GM18505 (cell line): Measurements from ENCODE around the gene PMIS2.

Experiments
- ATAC-seq: cut with Tn5 transposase; IDR thresholded peaks from one replicate; pipeline ENCODE4 v1.9.1; 2021; ENCODE audit not compliant: unreplicated experiment
- POLR2A ChIP-seq: IDR thresholded peaks from 4 replicates; pipeline ENCODE4 v1.6.1; 2011; ENCODE audit warnings: borderline replicate concordance; ENCODE audit not compliant: insufficient read depth, insufficient read length; ENCODE audit errors: extremely low read depth

Gene PMIS2

GRCh38 chr19:35549879-35550523 is 36.0 kb upstream of the PMIS2 start:
- no peak for ATAC-seq
- no peak for TF ChIP-seq POLR2A

- no peak for ATAC-seq
- TF ChIP-seq POLR2A = no peak
These were observed 34.7 kb upstream of the PMIS2 start for GRCh38 chr19:35551091-35551810.

GRCh38 chr19:35552534-35553384 is 33.2 kb upstream of the PMIS2 start:
- no peak for TF ChIP-seq POLR2A
- no peak for ATAC-seq

DNA sequence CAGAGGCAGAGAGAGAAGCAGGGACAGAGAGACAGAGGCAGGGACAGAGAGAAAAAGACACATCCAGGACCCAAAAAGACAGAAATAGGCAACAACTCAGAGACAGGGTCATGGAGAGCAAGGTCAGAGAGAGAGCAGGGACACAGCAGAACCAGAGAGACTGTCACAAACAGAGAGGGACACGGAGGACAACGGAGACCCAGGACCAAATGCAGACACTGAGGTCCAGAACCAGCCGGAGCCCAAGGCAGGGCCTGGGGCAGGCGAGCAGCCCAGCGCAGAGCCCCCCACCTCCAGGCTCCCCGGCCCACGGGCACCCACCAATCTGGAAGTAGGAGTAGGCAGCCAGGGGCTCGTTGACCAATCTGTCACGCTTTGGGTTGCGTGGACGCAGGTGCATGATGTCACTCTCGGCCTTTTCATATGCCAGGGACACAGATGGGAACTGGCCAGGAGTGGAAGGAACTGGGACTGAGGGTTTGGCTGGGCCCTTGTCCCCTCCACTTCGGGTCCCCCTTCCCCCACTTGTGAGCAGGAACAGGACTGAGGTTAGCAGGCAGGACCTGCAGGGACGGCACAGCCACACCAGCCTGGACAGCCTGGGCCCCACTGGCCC is 32.5 kb upstream of the PMIS2 start:
- ATAC-seq = no peak
- TF ChIP-seq POLR2A = no peak

DNA sequence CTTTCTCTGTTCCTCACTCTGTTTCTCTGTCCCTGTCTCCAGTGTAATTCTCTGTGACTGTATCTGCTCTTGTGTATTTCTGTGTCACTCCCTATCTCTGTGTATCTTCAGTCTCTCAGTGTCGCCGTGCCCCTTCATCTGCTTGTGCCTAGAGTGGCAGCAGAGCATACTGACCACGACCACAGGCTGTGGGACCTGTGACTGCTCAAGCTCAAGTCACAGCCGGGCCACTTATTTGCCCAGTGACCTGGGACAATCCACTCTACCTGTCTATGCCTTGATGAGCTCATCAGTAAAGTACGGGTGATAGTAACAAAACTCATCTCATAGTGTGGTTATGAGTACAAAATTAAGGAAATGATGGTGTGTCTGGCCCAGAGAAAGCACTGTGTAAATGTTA is 31.9 kb upstream of the PMIS2 start:
- no peak for ATAC-seq
- TF ChIP-seq POLR2A = no peak

- no peak for TF ChIP-seq POLR2A
- ATAC-seq = no peak
These were observed 30.5 kb upstream of the PMIS2 start for GRCh38 chr19:35555301-35556005.

- ATAC-seq = no peak
- no peak for TF ChIP-seq POLR2A
These were observed 29.9 kb upstream of the PMIS2 start for GRCh38 chr19:35556025-35556590.

DNA sequence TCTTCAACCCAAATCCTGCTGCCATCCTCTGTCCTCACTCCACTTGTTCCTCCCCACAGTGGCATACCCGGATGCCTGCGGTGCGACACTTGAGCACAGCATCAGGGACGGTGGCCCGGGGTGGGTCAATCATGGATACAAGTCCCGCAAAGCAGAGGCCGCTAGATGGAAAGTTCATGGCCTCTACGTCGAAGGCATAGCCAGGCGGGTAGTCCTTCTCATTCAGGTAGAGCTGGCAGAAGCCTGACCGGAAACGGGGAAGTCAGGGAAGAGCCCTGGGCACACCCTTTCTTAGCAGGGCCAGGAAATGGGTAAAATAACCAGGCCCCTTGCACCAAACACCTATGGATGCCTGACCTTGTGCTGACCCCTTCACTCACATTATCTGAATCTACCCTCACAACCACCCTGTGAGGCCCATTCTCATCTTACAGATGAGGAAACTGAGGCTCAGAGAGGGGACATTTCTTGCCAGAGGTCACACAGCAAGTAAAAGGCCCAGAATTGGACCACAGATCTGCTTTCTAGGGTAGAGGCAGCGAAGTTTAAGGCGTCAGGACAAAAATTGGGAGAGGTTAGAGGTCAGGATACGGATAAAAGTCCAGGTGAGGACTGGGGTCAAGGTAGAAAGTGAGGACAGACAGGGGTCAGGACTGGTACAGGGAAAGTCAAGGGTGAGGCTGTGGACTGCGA is 29.0 kb upstream of the PMIS2 start:
- no peak for ATAC-seq
- TF ChIP-seq POLR2A = no peak

GRCh38 chr19:35557539-35558399 is 28.2 kb upstream of the PMIS2 start:
- no peak for TF ChIP-seq POLR2A
- no peak for ATAC-seq

- no peak for TF ChIP-seq POLR2A
- no peak for ATAC-seq
These were observed 27.3 kb upstream of the PMIS2 start for GRCh38 chr19:35558400-35559280.

GRCh38 chr19:35559281-35559659 is 26.7 kb upstream of the PMIS2 start:
- peak; percentile 60 for ATAC-seq
- TF ChIP-seq POLR2A = no peak

DNA sequence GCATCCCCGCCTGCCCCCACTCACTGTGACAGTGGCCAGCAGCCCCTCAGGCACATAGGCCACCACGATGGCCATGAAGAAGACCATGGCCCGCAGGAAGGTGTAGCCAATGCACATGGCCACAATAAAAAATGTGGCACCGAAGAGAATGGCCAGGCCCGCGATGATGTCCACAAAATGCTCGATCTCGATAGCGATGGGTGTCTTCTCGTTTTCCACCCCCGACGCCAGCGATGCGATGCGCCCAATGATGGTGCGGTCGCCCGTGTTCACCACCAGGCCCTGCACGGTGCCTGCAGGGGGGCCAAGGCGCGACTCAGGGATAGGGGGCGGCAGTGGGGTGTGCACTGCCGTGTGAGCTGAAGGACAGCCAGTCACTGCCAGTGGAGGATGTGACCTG is 26.2 kb upstream of the PMIS2 start:
- TF ChIP-seq POLR2A = no peak
- no peak for ATAC-seq
